Endothelial cell of umbilical vein (primary cell): Measurements from ENCODE around the gene TMCO6.

Source experiments
- CTCF ChIP-seq, 2 donors: IDR thresholded peaks; 1 replicate in 1 of 2; 2 replicates in 1 of 2; pipeline ENCODE4 v1.5.1; 2011; ENCODE audit warnings: low read length in 2 of 2, mild to moderate bottlenecking in 2 of 2, moderate library complexity in 2 of 2, control low read depth in 1 of 2, inconsistent platforms in 1 of 2, low read depth in 1 of 2; ENCODE audit not compliant: insufficient read depth in 1 of 2; ENCODE audit errors: extremely low read depth in 1 of 2
- EZH2 ChIP-seq: IDR thresholded peaks from 2 replicates; pipeline ENCODE4 v1.6.1; 2012; ENCODE audit warnings: borderline replicate concordance, low read depth, mild to moderate bottlenecking, moderate library complexity, low read length, inconsistent platforms; ENCODE audit not compliant: severe bottlenecking
- MAX ChIP-seq: IDR thresholded peaks from 2 replicates; pipeline ENCODE4 v1.6.1; 2011; ENCODE audit not compliant: insufficient read depth, insufficient read length

GRCh38 chr5:140642718-140643117 is 3.5 kb downstream of the TMCO6 start:
- TF ChIP-seq CTCF (IDR thresholded peaks at IDR 0.05; ENCODE audit: extremely low read depth in 1 of 2, insufficient read depth in 1 of 2, low read depth in 1 of 2, low read length in 2 of 2) = no peak
- TF ChIP-seq EZH2 = no peak
- no peak for TF ChIP-seq MAX
